Activated T-cell treated with anti-CD3 and anti-CD28 coated beads, Interleukin-2, amount 50 U/mL, for 72 hours (primary cell): ENCODE results near the gene MECR. TPM values are rescaled to one million over a fixed set of nuclear protein-coding genes. Genes with fewer than 3 reads are reported as not detected.
"Not testable (repeated sequence)": the region's sequence is repeated elsewhere in the genome, so short reads cannot be mapped to it uniquely, and the experiment has no call there.

Experiments used
- ATAC-seq, 2 donors: fragments of 150-1000 bp; cut with Tn5 transposase; replicated peaks in 1 of 2; 2 replicates each; pipeline ENCODE4 v1.10.0; 2021; ENCODE audit warnings: moderate library complexity in 2 of 2, mild to moderate bottlenecking in 1 of 2
- DNase-seq, 2 donors: peaks; one replicate each; pipeline ENCODE4 v3.0.0; 2021 to 2022; ENCODE audit warnings: mixed read lengths in 1 of 2
- H3K27ac Mint-ChIP-seq: one replicate; pipeline ENCODE4 v1.8.0; 2022; ENCODE audit warnings: mild to moderate bottlenecking, moderate library complexity, mixed read lengths
- H3K27me3 Mint-ChIP-seq: one replicate; pipeline ENCODE4 v1.8.0; 2022; ENCODE audit warnings: low read depth, mixed read lengths
- H3K36me3 Mint-ChIP-seq, 2 donors: one replicate each; pipeline ENCODE4 v1.8.0; 2022; ENCODE audit warnings: mixed read lengths in 2 of 2, mild to moderate bottlenecking in 1 of 2; ENCODE audit not compliant: insufficient read depth in 2 of 2
- H3K4me1 Mint-ChIP-seq: one replicate; pipeline ENCODE4 v1.8.0; 2022; ENCODE audit warnings: low read depth, mixed read lengths
- H3K4me3 Mint-ChIP-seq, 2 donors: one replicate each; pipeline ENCODE4 v1.8.0; 2022; ENCODE audit warnings: mild to moderate bottlenecking in 2 of 2, mixed read lengths in 2 of 2, moderate library complexity in 2 of 2
- H3K9me3 Mint-ChIP-seq, 2 donors: one replicate each; pipeline ENCODE4 v1.8.0; 2022; ENCODE audit warnings: mixed read lengths in 2 of 2
- total RNA-seq, 2 donors: library from RNA; stranded (reverse); gene quantifications; one replicate each; pipeline ENCODE4 v1.2.3, GENCODE V29; 2022

The MECR gene
- total RNA-seq, 2 donors from 2014 or later, result 23.5 to 37.0 TPM

GRCh38 chr1:29157269-29157601 lies 73.5 kb downstream of the MECR start:
- Mint-ChIP-seq H3K4me3 (no peak overlapping the region), H3K27ac (no peak overlapping the region), H3K36me3 (peaks cover 6 to 32% of the 10 kb centered on the region in 2 donors), H3K4me1 (no peaks in the 10 kb centered on the region), H3K9me3 (no peaks in the 10 kb centered on the region), H3K27me3 (no peaks in the 10 kb centered on the region)
- ATAC-seq (no peak), DNase-seq (no peak)

DNA sequence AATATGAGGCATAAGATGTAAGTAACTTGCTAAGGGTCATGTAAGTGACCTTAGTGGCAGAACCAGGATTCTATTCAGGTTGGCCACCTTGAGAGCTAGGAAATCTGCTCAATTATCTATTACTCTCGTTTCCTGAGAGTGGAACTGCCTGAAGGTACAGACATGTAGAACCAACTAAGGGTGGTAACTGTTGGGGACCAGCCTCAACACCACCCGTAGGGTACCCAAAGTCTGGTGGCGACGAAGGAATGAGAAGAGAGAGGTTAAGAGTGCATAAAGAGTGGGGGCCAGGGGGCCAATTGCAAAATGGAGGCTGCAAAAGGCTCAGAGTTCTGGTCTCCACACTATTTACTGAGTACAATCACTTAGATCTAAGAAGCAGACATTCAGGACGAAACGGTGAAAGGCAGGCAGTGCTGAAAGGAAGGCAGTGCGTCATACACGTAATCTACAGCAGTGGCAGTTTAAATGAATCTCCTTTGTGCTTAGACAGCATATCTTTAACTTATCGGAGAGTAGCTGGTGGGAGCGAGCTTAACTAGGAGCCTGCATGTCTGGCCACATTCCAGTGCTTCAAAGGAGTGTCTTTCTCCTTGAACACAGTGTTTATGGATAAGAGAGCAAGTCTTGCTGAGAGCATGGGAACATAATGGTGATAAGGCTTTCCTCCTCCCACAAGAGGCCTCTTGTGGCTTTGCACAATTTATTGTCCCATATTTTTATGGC lies 74.0 kb downstream of the MECR start:
- H3K4me1 Mint-ChIP-seq, result no peaks in the 10 kb centered on the region
- no peak overlapping the region for H3K4me3 Mint-ChIP-seq
- H3K27me3 Mint-ChIP-seq, result no peaks in the 10 kb centered on the region
- ATAC-seq (no peak), DNase-seq (no peak)
- H3K36me3 Mint-ChIP-seq, result peaks cover 6 to 36% of the 10 kb centered on the region in 2 donors
- H3K9me3 Mint-ChIP-seq, result no peaks in the 10 kb centered on the region
- H3K27ac Mint-ChIP-seq, result no peak overlapping the region

GRCh38 chr1:29152046-29152805 lies 78.5 kb downstream of the MECR start:
- no peak for DNase-seq
- Mint-ChIP-seq H3K9me3 (no peaks in the 10 kb centered on the region), H3K4me1 (no peaks in the 10 kb centered on the region), H3K27me3 (no peaks in the 10 kb centered on the region), H3K27ac (no peak overlapping the region), H3K4me3 (no peak overlapping the region), H3K36me3 (peaks cover 16 to 63% of the 10 kb centered on the region in 2 donors)
- no peak for ATAC-seq

GRCh38 chr1:29150346-29150745 lies 80.4 kb downstream of the MECR start:
- not testable (repeated sequence) for ATAC-seq, H3K27ac Mint-ChIP-seq, H3K9me3 Mint-ChIP-seq

DNA sequence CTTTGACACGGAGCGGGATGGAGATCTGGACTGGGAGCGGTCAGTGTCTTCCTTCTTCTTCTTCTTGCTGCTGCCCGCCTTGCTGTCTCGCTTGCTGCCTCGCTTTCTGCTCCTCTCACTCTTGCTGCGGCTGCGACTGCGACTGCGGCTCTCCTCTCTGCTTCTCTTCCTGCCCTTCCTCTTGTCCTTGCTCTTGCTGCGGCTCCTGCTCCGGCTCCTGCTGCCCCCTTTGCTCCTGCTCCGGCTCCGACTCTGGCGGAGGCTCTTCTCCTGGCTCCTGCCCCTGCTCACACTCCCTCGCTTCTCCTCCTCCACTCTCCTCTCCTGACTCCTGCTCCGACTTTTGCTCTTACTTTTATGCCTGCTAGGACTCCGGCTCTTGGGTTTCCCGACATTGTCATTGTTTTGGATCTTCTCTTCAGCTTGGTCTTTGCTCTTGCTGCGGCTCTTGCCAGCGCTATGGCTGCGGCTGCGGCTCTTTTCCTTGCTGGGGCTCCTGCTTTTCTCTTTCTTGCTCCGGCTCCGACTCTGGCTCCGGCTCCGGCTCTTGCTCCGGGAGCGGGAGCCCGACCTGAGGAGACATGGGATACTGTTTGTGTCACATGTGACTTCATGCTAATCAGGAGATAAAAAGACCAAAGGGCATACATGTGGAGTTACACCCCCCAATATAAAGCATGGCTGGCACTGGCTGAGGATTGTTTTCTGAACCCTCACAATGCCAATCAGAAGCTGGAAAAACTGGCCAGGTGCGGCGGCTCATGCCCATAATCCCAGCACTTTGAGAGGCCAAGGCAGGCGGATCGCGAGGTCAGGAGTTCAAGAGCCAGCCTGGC lies 81.9 kb downstream of the MECR start:
- ATAC-seq (no peak), DNase-seq (no peak)
- Mint-ChIP-seq H3K4me1 (no peaks in the 10 kb centered on the region), H3K27ac (no peak overlapping the region), H3K4me3 (no peak overlapping the region), H3K36me3 (peaks cover 19 to 70% of the 10 kb centered on the region in 2 donors), H3K27me3 (no peaks in the 10 kb centered on the region), H3K9me3 (no peaks in the 10 kb centered on the region)

More at GRCh38 chr1:29150346-29150745, 80.4 kb downstream of the MECR start:
- not testable (repeated sequence) for DNase-seq, H3K4me3 Mint-ChIP-seq, H3K4me1 Mint-ChIP-seq, H3K27me3 Mint-ChIP-seq
- H3K36me3 Mint-ChIP-seq, result peaks cover 19 to 71% of the 10 kb centered on the region in 2 donors

GRCh38 chr1:29145739-29146437 lies 84.8 kb downstream of the MECR start:
- DNase-seq (no peak), ATAC-seq (no peak)
- Mint-ChIP-seq H3K4me3 (no peak overlapping the region), H3K27ac (no peak overlapping the region), H3K4me1 (no peaks in the 10 kb centered on the region), H3K27me3 (no peaks in the 10 kb centered on the region), H3K36me3 (peaks cover 19 to 51% of the 10 kb centered on the region in 2 donors), H3K9me3 (no peaks in the 10 kb centered on the region)

GRCh38 chr1:29144178-29144577 lies 86.6 kb downstream of the MECR start:
- no peak for ATAC-seq
- no peaks in the 10 kb centered on the region for H3K27me3 Mint-ChIP-seq
- H3K4me1 Mint-ChIP-seq, result no peaks in the 10 kb centered on the region
- H3K4me3 Mint-ChIP-seq, result no peak overlapping the region
- peaks cover 15 to 36% of the 10 kb centered on the region in 2 donors for H3K36me3 Mint-ChIP-seq
- DNase-seq, result no peak
- no peaks in the 10 kb centered on the region for H3K9me3 Mint-ChIP-seq
- H3K27ac Mint-ChIP-seq, result no peak overlapping the region

DNA sequence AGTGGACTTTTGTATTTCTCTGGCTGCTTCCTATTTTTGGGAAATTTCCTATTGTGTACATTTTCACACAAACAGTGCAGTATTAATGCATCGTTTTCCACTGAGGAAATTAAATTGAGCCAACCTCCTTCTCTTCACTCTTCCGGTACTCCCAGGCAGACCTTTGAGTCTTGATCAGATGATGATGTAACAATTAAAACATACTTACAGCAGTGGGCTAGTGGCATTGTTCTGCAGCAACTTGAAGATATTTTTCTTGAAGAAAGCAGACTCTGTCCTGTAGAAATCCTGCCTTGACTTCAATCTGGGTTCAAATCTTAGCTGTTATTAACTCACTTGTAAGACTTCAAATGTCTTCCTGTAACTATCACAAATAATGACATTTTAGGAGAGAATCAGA lies 88.0 kb downstream of the MECR start:
- H3K27me3 Mint-ChIP-seq, result no peaks in the 10 kb centered on the region
- DNase-seq (no peak), ATAC-seq (no peak)
- H3K4me1 Mint-ChIP-seq, result no peaks in the 10 kb centered on the region
- H3K27ac Mint-ChIP-seq, result no peak overlapping the region
- no peaks in the 10 kb centered on the region for H3K9me3 Mint-ChIP-seq
- peaks cover 4 to 24% of the 10 kb centered on the region in 2 donors for H3K36me3 Mint-ChIP-seq
- no peak overlapping the region for H3K4me3 Mint-ChIP-seq

Other genes starting within 250 kb of the MECR start
- under 1 TPM; 0.36 to 0.46 TPM for gene TMEM200B, start 107.0 kb downstream of the MECR start, total RNA-seq
- 100 to 1,000 TPM; 123 to 141 TPM for gene SRSF4, start 49.0 kb downstream of the MECR start, total RNA-seq
- gene PTPRU, start 5.6 kb upstream of the MECR start, total RNA-seq, result under 1 TPM; 0.17 to 0.83 TPM